Measurements from ENCODE around the gene COL18A1.

GRCh38 chr21:45516071-45516670 is 111.2 kb downstream of the COL18A1 start:
- TF ChIP-seq CTCF (IDR thresholded peaks at IDR 0.05) (no peak), POLR2A (IDR thresholded peaks at IDR 0.05) (no peak)
